HG03521 (cell line): ENCODE data around the gene KCNIP4.

Experiments used
- ATAC-seq: cut with Tn5 transposase; IDR thresholded peaks from one replicate; pipeline ENCODE4 v1.9.1; 2021; ENCODE audit warnings: mild to moderate bottlenecking, moderate library complexity; ENCODE audit not compliant: unreplicated experiment

Gene KCNIP4

GRCh38 chr4:20698820-20699219 lies 1249.8 kb downstream of the KCNIP4 start:
- ATAC-seq: no peak

GRCh38 chr4:20698382-20698781 lies 1250.2 kb downstream of the KCNIP4 start:
- no peak for ATAC-seq

- no peak for ATAC-seq
Measured at GRCh38 chr4:20696815-20697214, 1251.8 kb downstream of the KCNIP4 start.

- no peak for ATAC-seq
Measured at GRCh38 chr4:20687864-20688263, 1260.7 kb downstream of the KCNIP4 start.

GRCh38 chr4:20684852-20685763 lies 1263.5 kb downstream of the KCNIP4 start:
- ATAC-seq: no peak

- no peak for ATAC-seq
Measured at GRCh38 chr4:20683766-20684165, 1264.8 kb downstream of the KCNIP4 start.

- no peak for ATAC-seq
Measured at GRCh38 chr4:20682853-20683252, 1265.7 kb downstream of the KCNIP4 start.

- no peak for ATAC-seq
Measured at GRCh38 chr4:20681271-20681670, 1267.3 kb downstream of the KCNIP4 start.

- no peak for ATAC-seq
Measured at GRCh38 chr4:20680736-20681135, 1267.8 kb downstream of the KCNIP4 start.

- ATAC-seq: no peak
Measured at GRCh38 chr4:20679951-20680350, 1268.6 kb downstream of the KCNIP4 start.
